ENCODE results near the gene USH2A. TPM values are rescaled to one million over a fixed set of nuclear protein-coding genes. Genes with fewer than 3 reads are reported as not detected.

Gene USH2A
- total and polyA plus RNA-seq, 8 donors, result 0.03 to 0.28 (median 0.06) TPM

GRCh38 chr1:215590779-215591491 lies 832.3 kb downstream of the USH2A start:
- H3K27me3 ChIP-seq, result no peaks in the 10 kb centered on the region
- intact Hi-C loops (cut with DNase I), result no loop called here
- no peak for FAIRE-seq
- no peaks in the 10 kb centered on the region for H3K36me3 ChIP-seq
- H3K9me3 ChIP-seq, result no peaks in the 10 kb centered on the region
- no peak overlapping the region for H3K27ac ChIP-seq
- no peak for TF ChIP-seq CTCF (IDR thresholded peaks at IDR 0.05)
- no peak for DNase-seq
- peaks cover 4 to 10% (median 5%) of the 10 kb centered on the region in 3 donors for H3K4me1 ChIP-seq
- 96 to 99% methylated on average over 4 of the region's 4 CpGs for WGBS, 2 donors
- no peak for ATAC-seq
- no peak overlapping the region for H3K4me3 ChIP-seq

GRCh38 chr1:215589650-215590435 lies 833.4 kb downstream of the USH2A start:
- 63 to 65% methylated on average over 4 of the region's 4 CpGs for WGBS, 2 donors
- H3K27ac ChIP-seq, result no peak overlapping the region
- H3K27me3 ChIP-seq, result no peaks in the 10 kb centered on the region
- no peak overlapping the region for H3K4me3 ChIP-seq
- TF ChIP-seq CTCF (IDR thresholded peaks at IDR 0.05), result no peak
- peaks cover 4 to 10% (median 5%) of the 10 kb centered on the region in 3 donors for H3K4me1 ChIP-seq
- peaks cover 0 to 3% (median 0%) of the 10 kb centered on the region in 3 donors for H3K36me3 ChIP-seq
- intact Hi-C loops (cut with DNase I), result no loop called here
- DNase-seq, result no peak
- FAIRE-seq, result no peak
- no peak for ATAC-seq
- H3K9me3 ChIP-seq, result no peaks in the 10 kb centered on the region

GRCh38 chr1:215584389-215584788 lies 838.9 kb downstream of the USH2A start:
- no peak for TF ChIP-seq CTCF (IDR thresholded peaks at IDR 0.05)
- no peak overlapping the region for H3K4me3 ChIP-seq
- ATAC-seq (no peak), FAIRE-seq (no peak), DNase-seq (no peak)
- H3K9me3 ChIP-seq, result no peaks in the 10 kb centered on the region
- H3K4me1 ChIP-seq, result no peaks in the 10 kb centered on the region
- H3K27ac ChIP-seq, result no peak overlapping the region
- no peaks in the 10 kb centered on the region for H3K27me3 ChIP-seq
- 68 to 79% methylated on average over 1 of the region's 1 CpG for WGBS, 2 donors
- intact Hi-C loops (cut with DNase I), result no loop called here
- H3K36me3 ChIP-seq, result peaks cover 0 to 22% (median 0%) of the 10 kb centered on the region in 3 donors

- FAIRE-seq (no peak), DNase-seq (peak in 3 of 6 donors; percentile 6 to 22 (median 22)), ATAC-seq (peak; percentile 56 to 88 (median 63))
- no peak overlapping the region for H3K4me3 ChIP-seq
- H3K27ac ChIP-seq, result peak overlapping the region in 2 of 4 donors; percentile 54 to 57
- H3K4me1 ChIP-seq, result no peaks in the 10 kb centered on the region
- TF ChIP-seq CTCF (IDR thresholded peaks at IDR 0.05), result no peak
- intact Hi-C loops (cut with DNase I), result no loop called here
- H3K36me3 ChIP-seq, result peaks cover 0 to 33% (median 0%) of the 10 kb centered on the region in 3 donors
- H3K27me3 ChIP-seq, result no peaks in the 10 kb centered on the region
- 70 to 76% methylated on average over 5 of the region's 5 CpGs for WGBS, 2 donors
- H3K9me3 ChIP-seq, result no peaks in the 10 kb centered on the region
These were observed 840.0 kb downstream of the USH2A start for GRCh38 chr1:215583185-215583749.

Data from pancreas (tissue), 10 donors.